ENCODE measurements around the gene SMPD3.

GRCh38 chr16:68432701-68433100, 15.6 kb downstream of the SMPD3 start:
- TF ChIP-seq POLR2A (IDR thresholded peaks at IDR 0.05): no peak
- TF ChIP-seq, protein P1, sequence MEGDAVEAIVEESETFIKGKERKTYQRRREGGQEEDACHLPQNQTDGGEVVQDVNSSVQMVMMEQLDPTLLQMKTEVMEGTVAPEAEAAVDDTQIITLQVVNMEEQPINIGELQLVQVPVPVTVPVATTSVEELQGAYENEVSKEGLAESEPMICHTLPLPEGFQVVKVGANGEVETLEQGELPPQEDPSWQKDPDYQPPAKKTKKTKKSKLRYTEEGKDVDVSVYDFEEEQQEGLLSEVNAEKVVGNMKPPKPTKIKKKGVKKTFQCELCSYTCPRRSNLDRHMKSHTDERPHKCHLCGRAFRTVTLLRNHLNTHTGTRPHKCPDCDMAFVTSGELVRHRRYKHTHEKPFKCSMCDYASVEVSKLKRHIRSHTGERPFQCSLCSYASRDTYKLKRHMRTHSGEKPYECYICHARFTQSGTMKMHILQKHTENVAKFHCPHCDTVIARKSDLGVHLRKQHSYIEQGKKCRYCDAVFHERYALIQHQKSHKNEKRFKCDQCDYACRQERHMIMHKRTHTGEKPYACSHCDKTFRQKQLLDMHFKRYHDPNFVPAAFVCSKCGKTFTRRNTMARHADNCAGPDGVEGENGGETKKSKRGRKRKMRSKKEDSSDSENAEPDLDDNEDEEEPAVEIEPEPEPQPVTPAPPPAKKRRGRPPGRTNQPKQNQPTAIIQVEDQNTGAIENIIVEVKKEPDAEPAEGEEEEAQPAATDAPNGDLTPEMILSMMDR (IDR thresholded peaks at IDR 0.05): no peak
- TF ChIP-seq POLR2AphosphoS5 (IDR thresholded peaks at IDR 0.05): no peak
- TF ChIP-seq EP300 (IDR thresholded peaks at IDR 0.05): no peak

Data from sigmoid colon (tissue), 4 donors.